GM19193 (cell line): ENCODE results near the gene WDR86.

ENCODE experiments used
- POLR2A ChIP-seq: IDR thresholded peaks from 4 replicates; pipeline ENCODE4 v1.6.1; 2011; ENCODE audit not compliant: insufficient read depth, insufficient read length; ENCODE audit errors: extremely low read depth

WDR86 gene

DNA sequence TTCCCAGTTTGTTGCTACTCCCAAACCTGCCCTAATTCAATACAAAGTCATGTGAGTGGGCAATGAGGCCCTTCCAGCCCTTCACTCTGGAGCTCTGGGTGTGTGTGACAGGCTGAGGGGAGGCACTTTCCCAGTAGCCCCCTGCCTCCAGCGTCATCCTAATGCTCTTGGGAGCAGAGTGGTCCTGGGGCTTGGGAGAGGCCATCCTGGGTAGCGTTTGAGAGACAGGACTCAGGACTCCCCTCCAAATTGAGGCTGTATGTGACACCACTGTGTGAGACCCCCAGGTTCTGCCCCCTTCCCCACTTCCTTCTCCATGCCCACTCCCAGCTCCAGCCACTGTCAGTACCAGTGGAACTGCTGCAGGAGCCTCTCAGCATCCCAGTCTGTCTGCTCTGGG lies 36.6 kb upstream of the WDR86 start:
- no peak for TF ChIP-seq POLR2A

DNA sequence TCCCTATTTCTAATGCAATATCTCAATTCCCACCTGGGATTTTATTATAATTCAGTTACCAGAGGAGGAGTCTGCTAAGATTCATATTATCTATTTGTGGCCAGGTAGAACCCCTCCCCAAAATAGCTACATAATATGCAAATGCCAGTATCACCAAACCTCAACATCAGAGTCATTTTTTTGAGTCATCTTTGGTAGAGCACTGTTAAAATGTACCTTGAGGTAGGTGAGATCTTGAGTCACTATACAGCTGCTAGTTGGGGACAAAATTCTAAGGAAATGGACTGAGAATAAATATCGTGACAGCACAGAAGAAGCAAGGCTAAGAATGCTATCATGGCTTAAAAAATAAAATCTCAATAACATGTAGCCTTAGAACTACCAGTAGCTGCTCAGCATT lies 34.8 kb upstream of the WDR86 start:
- no peak for TF ChIP-seq POLR2A

DNA sequence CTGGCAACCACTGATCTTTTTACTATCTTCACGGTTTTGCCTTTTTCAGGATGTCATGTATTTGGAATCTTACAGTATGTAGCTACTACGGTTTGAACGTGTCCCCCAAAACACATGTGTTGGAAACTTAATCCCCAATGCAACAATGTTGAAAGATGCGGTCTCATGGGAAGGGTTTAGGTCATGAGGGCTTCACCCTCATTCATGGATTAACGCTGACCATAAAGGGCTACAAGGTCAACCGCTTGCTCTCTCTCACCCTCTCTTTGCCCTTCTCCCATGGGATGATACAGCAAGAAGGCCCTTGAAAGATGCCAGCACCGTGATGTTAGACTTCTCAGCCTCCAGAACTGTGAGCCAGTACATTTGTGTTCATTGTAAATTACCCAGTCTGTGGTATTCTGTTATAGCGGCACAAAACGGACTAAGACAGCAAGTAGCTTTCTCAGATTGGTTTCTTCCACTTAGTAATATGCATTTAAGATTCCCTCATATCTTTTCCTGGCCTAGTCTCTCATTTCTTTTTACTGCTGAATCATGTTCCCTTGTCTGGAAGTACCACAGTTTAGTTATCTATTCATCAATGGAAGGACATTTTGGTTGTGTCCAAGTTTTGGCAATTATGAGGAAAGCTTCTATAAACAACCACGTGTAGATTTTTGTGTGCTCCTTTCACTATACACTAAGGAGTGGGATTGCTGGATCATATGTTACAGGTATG lies 33.1 kb upstream of the WDR86 start:
- no peak for TF ChIP-seq POLR2A

DNA sequence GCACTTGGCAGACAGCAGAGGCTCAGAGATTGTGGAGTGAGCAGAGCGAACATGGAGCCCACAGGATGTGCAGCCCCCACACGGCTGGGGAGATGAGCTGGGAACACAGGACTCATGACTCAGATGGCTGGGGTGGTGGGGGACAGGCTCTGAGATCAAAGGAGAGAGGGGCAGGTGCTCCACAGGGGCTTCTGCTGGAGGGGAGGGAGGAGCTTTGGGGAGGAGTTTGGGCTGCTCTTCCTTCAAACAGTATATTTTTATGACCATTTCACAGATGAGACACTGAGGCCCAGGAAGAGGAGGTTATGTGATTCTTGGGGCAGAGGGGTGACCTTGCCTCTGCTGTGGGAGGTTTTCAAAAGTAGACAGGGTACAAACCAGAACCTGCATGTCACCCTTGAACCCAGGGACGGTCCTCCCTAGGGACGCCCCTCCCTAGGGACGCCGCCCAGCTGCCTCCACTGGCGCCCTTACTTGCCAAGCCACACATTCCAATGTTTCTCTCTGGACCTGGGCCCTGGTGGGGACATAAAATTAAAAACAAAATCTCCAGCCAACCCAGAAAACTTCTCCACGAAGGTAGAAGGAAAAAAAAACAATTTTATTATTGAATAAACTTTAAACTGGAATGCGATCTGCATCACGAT lies 31.1 kb upstream of the WDR86 start:
- no peak for TF ChIP-seq POLR2A

DNA sequence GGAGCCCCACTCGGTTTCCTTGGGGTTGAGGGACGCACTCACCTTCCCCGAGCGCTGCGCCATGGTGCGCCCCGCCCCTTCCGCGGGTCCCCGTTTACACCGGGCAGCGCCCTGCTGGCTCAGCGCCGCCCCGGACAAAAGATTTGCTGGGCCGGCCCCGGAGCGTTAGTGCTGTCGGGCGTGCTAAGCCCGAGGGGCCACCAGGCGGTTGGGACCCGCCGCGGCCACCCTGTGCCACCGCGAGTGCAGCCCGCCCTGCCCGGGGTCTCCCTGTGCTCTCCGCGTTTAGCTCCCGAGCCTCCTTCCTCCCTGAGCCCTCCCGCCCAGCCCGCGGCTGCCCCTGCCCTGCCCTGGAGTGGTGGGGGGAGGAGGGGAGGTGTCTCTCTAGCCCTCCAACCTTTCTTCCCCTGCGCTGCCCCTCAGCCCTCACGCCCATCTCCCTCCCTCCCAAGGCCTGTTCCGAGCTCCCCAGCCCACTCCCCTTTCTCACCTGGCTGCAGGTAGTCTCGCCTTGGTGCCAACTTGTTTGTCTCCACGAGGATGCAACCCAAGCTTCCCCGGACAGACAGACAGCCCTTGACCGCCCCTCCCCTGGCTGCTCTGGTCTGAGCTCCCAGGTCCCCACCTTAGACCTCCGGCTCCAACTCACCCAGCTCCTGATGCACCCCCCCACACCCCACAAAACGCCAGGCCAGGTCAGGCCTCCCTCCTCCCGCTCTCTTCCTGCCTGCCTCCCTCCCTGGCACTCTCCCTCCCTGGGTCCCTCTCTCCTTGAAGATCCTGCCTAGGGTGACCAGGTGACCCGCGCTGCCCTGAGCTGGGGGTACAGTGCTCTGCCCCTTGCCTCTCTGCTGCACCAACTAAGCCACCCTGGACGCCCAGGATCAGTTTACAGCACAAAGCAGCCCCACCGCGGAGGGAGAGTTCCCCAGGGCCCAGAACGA lies 30.3 kb upstream of the WDR86 start, which contains the start of gene CRYGN:
TSS of gene CRYGN (minus strand) at position 287 of the 944 bp plus-strand sequence. CDS start at position 63, 224 bp downstream.
- no peak for TF ChIP-seq POLR2A

DNA sequence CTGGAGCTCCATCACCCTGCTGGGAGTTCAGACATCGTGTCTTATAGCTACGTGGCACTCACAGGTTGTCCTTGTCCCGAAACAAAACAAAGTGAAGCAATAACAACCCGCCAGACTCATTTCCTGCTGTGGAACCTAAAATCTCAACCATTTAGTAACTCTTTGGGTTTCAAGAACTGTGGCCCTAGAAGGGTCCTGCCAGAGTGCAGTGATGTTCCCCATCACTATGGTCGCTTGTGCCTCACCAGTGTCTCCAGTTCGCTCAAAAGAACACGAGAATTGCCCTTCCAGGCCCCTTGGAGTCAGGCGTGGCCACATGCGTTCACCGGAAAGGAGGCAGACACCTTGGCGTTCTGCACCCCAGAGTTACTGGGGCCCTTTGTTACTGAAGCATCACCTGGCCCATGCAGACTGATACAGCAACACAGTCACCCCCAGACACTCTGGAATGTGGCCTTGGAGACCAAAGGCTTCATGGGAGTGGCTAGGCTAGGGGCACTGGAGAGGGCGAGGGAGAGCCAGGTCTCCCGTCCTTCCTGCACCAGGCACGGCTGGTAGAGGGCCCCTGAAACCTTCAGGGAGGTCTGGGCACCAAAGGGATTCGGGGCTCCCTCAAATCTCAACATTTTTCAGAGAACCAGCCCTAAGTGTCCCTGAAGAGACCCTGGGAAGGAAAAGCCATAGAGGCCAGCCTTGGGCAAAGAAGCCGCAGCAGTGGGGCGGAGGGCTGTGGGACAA lies 29.2 kb upstream of the WDR86 start:
- no peak for TF ChIP-seq POLR2A

DNA sequence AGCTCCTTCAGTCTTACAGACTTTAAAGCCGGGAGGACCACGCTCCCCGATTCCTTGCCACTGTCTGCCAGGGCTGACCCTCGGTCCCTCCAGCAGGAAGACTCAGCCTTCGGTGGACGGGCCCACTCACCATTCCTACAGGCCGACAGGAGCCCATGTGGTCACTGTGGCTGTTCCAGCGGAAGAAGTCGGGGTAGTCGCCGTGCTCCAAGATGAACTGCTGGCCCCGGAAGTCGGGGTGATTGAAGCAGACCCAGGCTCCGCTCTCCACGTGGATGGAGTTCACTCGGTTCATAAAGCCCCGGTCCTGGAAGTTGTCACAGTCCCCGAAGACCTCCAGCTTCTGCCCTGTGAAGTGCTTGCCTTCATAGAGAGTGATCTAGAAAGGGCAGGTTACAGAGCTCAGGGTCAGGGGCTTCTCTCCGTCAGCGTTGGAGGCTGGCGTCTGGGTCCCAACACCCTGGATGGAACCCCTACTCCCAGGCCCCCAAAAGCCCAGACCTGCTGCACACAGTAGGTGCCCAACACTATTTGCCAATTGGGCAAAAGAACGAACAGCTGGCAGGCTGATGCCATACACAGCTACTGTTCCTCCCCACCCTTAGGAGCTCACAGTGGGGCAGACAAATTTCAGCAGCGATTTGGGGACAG lies 28.2 kb upstream of the WDR86 start:
- no peak for TF ChIP-seq POLR2A

DNA sequence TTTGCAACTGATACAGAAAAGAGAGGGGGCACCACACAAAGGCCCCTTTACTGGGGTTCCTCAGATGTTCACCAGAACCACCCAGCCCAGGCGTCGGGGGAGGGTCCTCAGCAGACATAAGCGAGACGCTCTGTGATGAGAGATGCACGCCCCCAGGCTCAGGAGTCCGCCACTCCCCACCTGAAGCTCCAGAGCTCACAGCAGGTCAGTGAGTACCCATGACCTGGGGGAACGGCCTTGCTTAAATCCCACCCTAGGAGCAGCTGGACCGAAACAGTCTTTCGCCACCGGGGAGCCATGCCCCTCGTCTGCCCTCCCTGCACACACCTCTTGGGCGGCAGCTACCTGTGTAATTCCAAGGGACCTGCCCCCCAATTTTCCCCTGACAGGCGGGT lies 27.3 kb upstream of the WDR86 start:
- no peak for TF ChIP-seq POLR2A

DNA sequence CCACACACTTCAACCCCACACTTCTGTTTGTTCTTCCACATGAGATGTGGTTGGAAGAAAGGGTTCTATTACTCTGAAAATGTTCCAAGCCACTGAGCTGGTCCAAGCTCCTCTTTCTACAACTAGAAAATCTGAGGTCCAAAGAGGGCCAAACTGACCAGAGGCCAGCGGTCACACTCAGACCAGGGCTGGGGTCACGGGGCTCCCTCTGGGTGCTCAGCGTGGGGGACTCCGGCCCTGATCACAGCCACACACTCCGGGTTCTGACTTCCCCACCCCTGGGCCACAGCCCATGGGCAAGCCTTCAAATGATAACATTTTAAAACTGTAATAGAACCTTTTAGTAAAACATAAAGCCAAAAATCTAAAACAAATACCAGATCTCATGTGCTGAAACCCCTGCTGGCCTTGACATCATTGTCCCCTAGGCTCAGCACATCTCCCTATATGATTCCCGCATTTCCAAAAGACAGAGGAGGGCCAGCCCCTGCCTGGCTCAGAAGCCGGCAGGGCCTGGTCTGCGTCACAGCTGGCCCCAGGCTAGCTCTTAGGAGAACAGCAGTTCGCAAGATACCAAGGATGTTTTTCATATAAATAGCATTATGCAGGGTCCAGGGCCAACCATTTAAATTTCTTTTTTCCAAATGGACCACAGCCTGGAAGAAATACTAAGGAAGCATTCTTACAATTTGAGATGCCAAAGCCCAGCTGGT lies 26.8 kb upstream of the WDR86 start:
- no peak for TF ChIP-seq POLR2A

DNA sequence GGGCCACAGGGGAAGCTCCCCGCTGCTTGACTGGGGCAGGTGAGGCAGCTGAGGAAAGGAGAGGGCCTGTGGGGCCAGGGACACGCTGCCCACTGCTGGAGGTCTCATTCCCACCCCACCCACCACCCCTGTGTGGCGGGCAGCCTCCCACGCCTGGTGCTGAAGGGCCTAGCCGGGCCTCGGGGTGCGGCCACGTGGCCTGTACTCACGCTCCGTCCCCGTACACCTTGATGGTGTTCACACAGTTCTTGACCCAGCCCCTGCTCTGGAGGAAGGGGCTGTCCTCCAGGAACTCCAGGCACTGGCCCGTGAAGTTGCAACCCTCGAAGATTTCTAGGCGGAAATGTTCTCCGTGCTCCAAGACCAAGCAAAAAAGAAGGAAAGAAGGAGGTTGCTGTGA lies 26.1 kb upstream of the WDR86 start:
- no peak for TF ChIP-seq POLR2A

DNA sequence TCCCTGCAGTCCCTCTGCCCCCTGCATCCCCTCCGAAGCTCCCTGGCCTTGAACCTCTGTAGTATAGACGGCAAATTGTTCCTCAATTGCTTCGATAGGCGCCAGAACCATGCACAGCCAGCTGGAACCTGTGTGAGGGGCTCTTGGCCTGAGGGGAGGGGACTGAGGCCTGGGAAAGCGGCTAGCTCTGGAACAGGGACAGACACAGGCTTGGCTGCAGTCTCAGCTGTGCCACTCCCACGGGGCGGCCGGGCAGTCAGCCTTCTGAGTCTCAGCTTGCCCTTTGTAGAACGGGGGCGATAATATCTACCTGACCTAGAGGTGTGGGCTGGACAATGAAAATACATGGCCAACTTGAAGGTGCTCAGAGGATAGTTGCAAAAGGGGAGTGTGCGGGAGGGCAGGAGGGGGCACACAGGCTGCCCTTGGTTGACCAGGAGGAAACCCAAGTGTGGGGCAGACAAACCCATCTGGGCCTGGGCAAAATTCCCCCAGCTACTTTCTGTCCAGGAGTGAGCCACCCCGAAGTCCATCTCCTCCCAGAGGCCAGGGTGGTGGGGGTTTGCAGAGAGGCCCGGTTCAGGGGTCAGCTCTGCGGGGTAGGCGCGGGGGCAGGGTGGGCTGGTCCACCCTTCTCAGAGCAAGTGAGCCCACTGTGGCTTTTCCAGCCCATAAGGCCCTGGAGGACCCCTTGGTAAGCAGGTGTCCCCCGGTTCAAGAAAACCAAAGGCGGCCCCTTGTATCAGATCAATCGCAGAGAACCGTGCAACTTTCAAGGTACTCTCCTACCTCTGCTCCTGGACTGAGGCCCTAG lies 25.5 kb upstream of the WDR86 start:
- TF ChIP-seq POLR2A, result no peak

DNA sequence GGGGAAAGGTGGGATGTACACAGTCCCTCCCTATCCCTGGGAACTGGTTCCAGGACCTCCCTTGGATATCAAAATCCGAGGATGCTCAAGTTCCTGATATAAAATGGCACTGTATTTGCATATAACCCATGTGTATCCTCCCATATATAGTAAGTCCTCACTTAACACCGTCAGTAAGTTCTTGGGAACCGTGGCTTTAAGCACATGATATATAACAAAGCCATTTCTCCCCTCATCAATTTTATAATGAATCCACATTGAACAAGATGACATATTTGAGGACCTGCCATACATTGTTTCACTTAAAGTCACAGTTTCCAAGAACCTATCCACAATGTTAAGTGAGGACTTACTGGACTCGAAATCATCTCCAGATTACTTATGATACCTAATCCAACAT lies 24.7 kb upstream of the WDR86 start:
- TF ChIP-seq POLR2A, result no peak

DNA sequence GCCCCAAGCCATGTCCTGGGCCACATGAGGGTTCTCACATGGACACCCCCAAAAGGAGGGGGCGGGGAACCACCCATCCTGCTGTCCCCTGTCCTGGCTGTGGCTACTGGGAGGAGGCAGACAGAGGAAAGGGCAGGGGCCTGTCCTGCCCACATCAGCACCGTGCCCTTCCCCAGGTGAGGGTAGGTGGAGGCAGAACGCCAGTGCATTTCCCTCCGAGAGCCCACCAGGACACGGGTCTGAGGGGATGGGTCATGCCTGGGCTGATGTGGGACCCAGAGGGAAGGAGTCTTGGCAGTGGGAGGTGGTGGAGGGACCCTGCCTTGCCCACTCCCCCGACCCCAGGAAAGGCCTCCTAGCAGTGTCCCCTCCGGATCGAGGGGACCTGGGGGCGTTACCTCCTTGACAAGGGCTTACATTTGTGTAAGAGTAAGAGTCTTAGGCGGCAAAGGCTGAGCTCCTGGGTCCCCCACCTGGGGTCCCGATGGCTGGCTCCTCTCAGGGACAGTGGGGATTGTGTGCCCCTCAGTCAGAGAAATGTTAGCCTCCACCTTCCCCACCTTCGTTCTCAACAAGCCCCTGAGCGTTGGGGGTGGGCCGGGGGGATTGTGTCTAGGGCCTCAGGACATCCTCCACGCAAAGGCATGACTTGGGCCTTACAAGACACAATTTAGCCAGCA lies 24.0 kb upstream of the WDR86 start:
- no peak for TF ChIP-seq POLR2A
